Spleen (tissue), 11 donors: ENCODE measurements around the gene HAPLN2. TPM values are rescaled to one million over a fixed set of nuclear protein-coding genes. Genes with fewer than 3 reads are reported as not detected.
"Not testable (repeated sequence)": the region's sequence is repeated elsewhere in the genome, so short reads cannot be mapped to it uniquely, and the experiment has no call there.

Experiments
- DNase-seq: peaks from one replicate; pipeline ENCODE4 v3.0.0-alpha.2; 2020
- H3K27ac ChIP-seq, 8 donors: fragments of 200-600 bp; sonication (generic) in 7 of 8; 1 replicate in 4 of 8; 2 replicates in 4 of 8; pipeline versions ENCODE4 v1.5.0 to v1.8.0; 2016 to 2021; ENCODE audit warnings: inconsistent platforms in 4 of 8, mild to moderate bottlenecking in 4 of 8, moderate library complexity in 1 of 8
- H3K27me3 ChIP-seq, 7 donors: fragments of 200-600 bp; sonication (generic) in 6 of 7; replicated peaks in 1 of 7; 1 replicate in 4 of 7; 2 replicates in 3 of 7; pipeline versions ENCODE4 v1.5.0 to v1.8.0; 2016 to 2021; ENCODE audit warnings: inconsistent platforms in 3 of 7, mild to moderate bottlenecking in 1 of 7
- H3K36me3 ChIP-seq, 6 donors: fragments of 200-600 bp; sonication (generic) in 5 of 6; 1 replicate in 4 of 6; 2 replicates in 2 of 6; pipeline versions ENCODE4 v1.5.0 to v1.8.0; 2016 to 2021; ENCODE audit warnings: inconsistent platforms in 2 of 6
- H3K4me1 ChIP-seq, 6 donors: fragments of 200-600 bp; sonication (generic) in 5 of 6; 1 replicate in 3 of 6; 2 replicates in 3 of 6; pipeline versions ENCODE4 v1.5.0 to v1.8.0; 2016 to 2021; ENCODE audit warnings: inconsistent platforms in 3 of 6
- H3K4me3 ChIP-seq, 8 donors: fragments of 200-600 bp; sonication (generic) in 7 of 8; 1 replicate in 4 of 8; 2 replicates in 4 of 8; pipeline versions ENCODE4 v1.5.0 to v1.8.0; 2016 to 2021; ENCODE audit warnings: inconsistent platforms in 4 of 8, mild to moderate bottlenecking in 4 of 8, moderate library complexity in 2 of 8
- H3K9me3 ChIP-seq, 8 donors: fragments of 200-600 bp; sonication (generic) in 7 of 8; 1 replicate in 4 of 8; 2 replicates in 4 of 8; pipeline versions ENCODE4 v1.5.0 to v1.8.0; 2016 to 2021; ENCODE audit warnings: inconsistent platforms in 4 of 8
- CTCF ChIP-seq, 11 experiments: fragments of 200-600 bp in 7 of 11; fragments of 450-650 bp in 4 of 11; sonication (generic) in 4 of 11; IDR thresholded peaks in 8 of 11; conservative IDR thresholded peaks in 3 of 11; 1 replicate in 7 of 11; 2 replicates in 4 of 11; pipeline versions ENCODE4 v1.4.0 to v1.8.0; 2016 to 2021; ENCODE audit warnings: antibody characterized with exemption in 11 of 11, inconsistent platforms in 4 of 11, mild to moderate bottlenecking in 1 of 11
- POLR2A ChIP-seq, 3 donors: fragments of 450-650 bp; IDR thresholded peaks; one replicate each; pipeline ENCODE4 v1.5.1; 2017; ENCODE audit warnings: antibody characterized with exemption in 3 of 3, mild to moderate bottlenecking in 1 of 3
- POLR2AphosphoS5 ChIP-seq, 3 donors: sonication (generic); formaldehyde crosslinking; IDR thresholded peaks; one replicate each; pipeline ENCODE4 v1.5.1; 2017; ENCODE audit warnings: antibody characterized with exemption in 3 of 3
- WGBS, 5 donors: extraction: QIAGEN DNeasy Blood & Tissue Kit in 3 of 5; methylation state at CpG; one replicate each; pipeline versions ENCODE4 v1.1.5 to v1.1.7; 2013 to 2018; 5-methylcytosine and 5-hydroxymethylcytosine counted together
- intact Hi-C: fragments of 100-400 bp; cut with DNase I; formaldehyde crosslinking; loops from one replicate; pipeline ENCODE4 v1.15.0; 2023; ENCODE audit warnings: low total_unique reads
- polyA plus RNA-seq, 3 donors: library from polyadenylated mRNA; stranded (reverse); fragments of 200-250 nt; gene quantifications; one replicate each; pipeline ENCODE4 v1.2.1, GENCODE V29; 2013
- total RNA-seq, 7 donors: library from RNA; depleted of rRNA in 3 of 7; stranded (reverse); fragments of >200 nt in 3 of 7; fragmentation: NEBNext Ultra II Directional in 4 of 7; extraction: Animal tissue kit (Norgen Biotek cat#: 25700) in 4 of 7; gene quantifications; one replicate each; pipeline versions ENCODE4 v1.1.0 to v1.2.1, GENCODE V29; 2016 to 2021
- donor health status: healthy with polysubstance abuse.
- donor health status: DM: no; HTN: no; CAD: no; lungs with moderate emphysema.
- donor health status: DM: no; HTN: no; CAD: no.
- donor health status: Bipolar disorder and iron deficiency.
- donor health status: healthy.
- donor health status: DM: no; HTN: no; CAD: no.
- donor health status: DM: yes; HTN: yes; CAD: no.

HAPLN2 gene
- total and polyA plus RNA-seq, 10 donors = 0.20 to 1.1 (median 0.36) TPM; not detected in 4

- H3K36me3 ChIP-seq = no peaks in the 10 kb centered on the region
- H3K9me3 ChIP-seq = no peaks in the 10 kb centered on the region
- H3K4me3 ChIP-seq = no peak overlapping the region
- 66 to 83% (median 73%) methylated on average over 10 to 11 of the region's 11 CpGs for WGBS, 5 donors
- no peak overlapping the region for H3K27ac ChIP-seq
- no peak for DNase-seq
- TF ChIP-seq POLR2AphosphoS5 (IDR thresholded peaks at IDR 0.05) (no peak), CTCF (IDR thresholded peaks at IDR 0.05 in 8 of 11, conservative IDR thresholded peaks at IDR 0.05 in 3 of 11) (no peak), POLR2A (IDR thresholded peaks at IDR 0.05) (no peak)
- H3K27me3 ChIP-seq = no peaks in the 10 kb centered on the region
- H3K4me1 ChIP-seq = peaks cover 0 to 35% (median 25%) of the 10 kb centered on the region in 6 donors
- intact Hi-C loops = no loop called here
These were observed 34.4 kb upstream of the HAPLN2 start for GRCh38 chr1:156584813-156585212.

- Histone ChIP-seq H3K4me3 (no peak overlapping the region), H3K27me3 (no peaks in the 10 kb centered on the region), H3K9me3 (no peaks in the 10 kb centered on the region), H3K27ac (no peak overlapping the region), H3K36me3 (no peaks in the 10 kb centered on the region), H3K4me1 (peaks cover 6 to 41% (median 27%) of the 10 kb centered on the region in 6 donors)
- DNase-seq = no peak
- TF ChIP-seq POLR2AphosphoS5 (IDR thresholded peaks at IDR 0.05) = no peak
- TF ChIP-seq CTCF (IDR thresholded peaks at IDR 0.05 in 8 of 11, conservative IDR thresholded peaks at IDR 0.05 in 3 of 11) = no peak
- TF ChIP-seq POLR2A (IDR thresholded peaks at IDR 0.05) = no peak
- WGBS, 5 donors = 70 to 87% (median 72%) methylated on average over 4 of the region's 4 CpGs
- intact Hi-C loops = no loop called here
These were observed 32.9 kb upstream of the HAPLN2 start for GRCh38 chr1:156586323-156586722.

GRCh38 chr1:156586892-156587477, 32.2 kb upstream of the HAPLN2 start:
- DNase-seq = no peak
- intact Hi-C loops = no loop called here
- H3K4me3 ChIP-seq = no peak overlapping the region
- H3K9me3 ChIP-seq = no peaks in the 10 kb centered on the region
- H3K27me3 ChIP-seq = no peaks in the 10 kb centered on the region
- no peak overlapping the region for H3K27ac ChIP-seq
- H3K4me1 ChIP-seq = peaks cover 6 to 38% (median 25%) of the 10 kb centered on the region in 6 donors
- H3K36me3 ChIP-seq = no peaks in the 10 kb centered on the region
- 82 to 95% (median 89%) methylated on average over 3 of the region's 3 CpGs for whole genome bisulfite sequencing, 5 donors
- TF ChIP-seq CTCF (IDR thresholded peaks at IDR 0.05 in 8 of 11, conservative IDR thresholded peaks at IDR 0.05 in 3 of 11) = no peak
- no peak for TF ChIP-seq POLR2A (IDR thresholded peaks at IDR 0.05)
- no peak for TF ChIP-seq POLR2AphosphoS5 (IDR thresholded peaks at IDR 0.05)

- H3K9me3 ChIP-seq, H3K4me3 ChIP-seq, H3K36me3 ChIP-seq, DNase-seq, intact Hi-C loops, H3K27me3 ChIP-seq, H3K27ac ChIP-seq: not testable (repeated sequence)
- WGBS, 5 donors = 86 to 95% (median 89%) methylated on average over 8 of the region's 8 CpGs
- H3K4me1 ChIP-seq = peaks cover 6 to 38% (median 28%) of the 10 kb centered on the region in 6 donors
These were observed 31.3 kb upstream of the HAPLN2 start for GRCh38 chr1:156587927-156588326.
